Breast epithelium (tissue), 4 donors: Measurements from ENCODE around the gene WIPI1. TPM values are rescaled to one million over a fixed set of nuclear protein-coding genes. Genes with fewer than 3 reads are reported as not detected.

Experiments used
- DNase-seq, 2 donors: peaks; one replicate each; pipeline ENCODE4 v3.0.0-alpha.2; 2019; ENCODE audit warnings: low spot score in 2 of 2
- H3K27ac ChIP-seq, 2 donors: fragments of 200-600 bp; sonication (generic) in 1 of 2; one replicate each; pipeline ENCODE4 v1.5.1; 2016 to 2019; ENCODE audit warnings: mild to moderate bottlenecking in 1 of 2
- H3K27me3 ChIP-seq, 2 donors: fragments of 200-600 bp; sonication (generic) in 1 of 2; one replicate each; pipeline versions ENCODE4 v1.5.1 to v1.6.0; 2017 to 2019; ENCODE audit warnings: control low read depth in 1 of 2, mild to moderate bottlenecking in 1 of 2
- H3K36me3 ChIP-seq: fragments of 200-600 bp; one replicate; pipeline ENCODE4 v1.5.1; 2019
- H3K4me1 ChIP-seq, 2 donors: fragments of 200-600 bp; sonication (generic); one replicate each; pipeline ENCODE4 v1.5.1; 2016 to 2019; ENCODE audit warnings: control low read depth in 1 of 2
- H3K4me3 ChIP-seq, 3 donors: fragments of 200-600 bp; sonication (generic); 1 replicate in 2 of 3; 2 replicates in 1 of 3; pipeline ENCODE4 v1.5.1; 2016 to 2019; ENCODE audit warnings: mild to moderate bottlenecking in 3 of 3, moderate library complexity in 2 of 3
- H3K9me3 ChIP-seq, 2 donors: fragments of 200-600 bp; sonication (generic) in 1 of 2; one replicate each; pipeline ENCODE4 v1.5.1; 2016 to 2019; ENCODE audit warnings: control low read depth in 1 of 2
- POLR2A ChIP-seq: fragments of 450-650 bp; IDR thresholded peaks from one replicate; pipeline ENCODE4 v1.6.1; 2016; ENCODE audit warnings: antibody characterized with exemption, mild to moderate bottlenecking, moderate library complexity
- POLR2AphosphoS5 ChIP-seq, 3 donors: sonication (generic); formaldehyde crosslinking; IDR thresholded peaks; one replicate each; pipeline ENCODE4 v1.6.1; 2017; ENCODE audit warnings: antibody characterized with exemption in 3 of 3
- intact Hi-C: fragments of 100-400 bp; cut with DNase I; formaldehyde crosslinking; loops from one replicate; pipeline ENCODE4 v1.15.1; 2023; ENCODE audit warnings: low total_unique reads
- total RNA-seq, 3 donors: library from RNA; depleted of rRNA; stranded (reverse); fragments of >200 nt; gene quantifications; one replicate each; pipeline ENCODE4 v1.1.0, GENCODE V29; 2016
- TF ChIP-seq, protein P1 (sequence below), 3 donors: fragments of 450-650 bp; IDR thresholded peaks; one replicate each; pipeline ENCODE4 v1.5.1; 2016 to 2017; ENCODE audit warnings: antibody characterized with exemption in 3 of 3, mild to moderate bottlenecking in 3 of 3, moderate library complexity in 3 of 3

Gene WIPI1
- total RNA-seq, 3 donors from 2014 or later: 65.1 to 83.6 (median 70.9) TPM

DNA sequence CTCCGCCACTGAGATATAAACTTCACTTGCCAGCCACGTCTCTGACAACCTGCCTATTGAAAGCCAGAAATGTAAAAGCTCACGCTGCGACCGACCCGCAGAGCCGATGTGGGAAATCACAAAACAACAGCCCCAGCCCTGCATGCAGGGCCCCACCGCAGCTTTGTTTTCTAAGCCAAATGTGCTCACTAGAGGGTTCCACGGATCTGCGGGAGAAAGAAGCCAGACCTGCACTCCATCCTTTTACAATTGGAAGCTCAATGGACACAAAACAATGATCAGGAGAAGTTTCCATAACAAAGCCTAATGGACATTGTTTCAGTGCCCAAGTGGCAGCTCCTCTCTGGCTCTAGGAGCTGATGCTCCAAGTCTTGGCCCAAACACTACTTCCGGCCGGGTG is 33.1 kb downstream of the WIPI1 start:
- Histone ChIP-seq H3K36me3 (no peaks in the 10 kb centered on the region), H3K27me3 (no peaks in the 10 kb centered on the region), H3K9me3 (no peaks in the 10 kb centered on the region), H3K4me1 (no peaks in the 10 kb centered on the region), H3K4me3 (no peak overlapping the region), H3K27ac (no peak overlapping the region)
- TF ChIP-seq, protein P1, sequence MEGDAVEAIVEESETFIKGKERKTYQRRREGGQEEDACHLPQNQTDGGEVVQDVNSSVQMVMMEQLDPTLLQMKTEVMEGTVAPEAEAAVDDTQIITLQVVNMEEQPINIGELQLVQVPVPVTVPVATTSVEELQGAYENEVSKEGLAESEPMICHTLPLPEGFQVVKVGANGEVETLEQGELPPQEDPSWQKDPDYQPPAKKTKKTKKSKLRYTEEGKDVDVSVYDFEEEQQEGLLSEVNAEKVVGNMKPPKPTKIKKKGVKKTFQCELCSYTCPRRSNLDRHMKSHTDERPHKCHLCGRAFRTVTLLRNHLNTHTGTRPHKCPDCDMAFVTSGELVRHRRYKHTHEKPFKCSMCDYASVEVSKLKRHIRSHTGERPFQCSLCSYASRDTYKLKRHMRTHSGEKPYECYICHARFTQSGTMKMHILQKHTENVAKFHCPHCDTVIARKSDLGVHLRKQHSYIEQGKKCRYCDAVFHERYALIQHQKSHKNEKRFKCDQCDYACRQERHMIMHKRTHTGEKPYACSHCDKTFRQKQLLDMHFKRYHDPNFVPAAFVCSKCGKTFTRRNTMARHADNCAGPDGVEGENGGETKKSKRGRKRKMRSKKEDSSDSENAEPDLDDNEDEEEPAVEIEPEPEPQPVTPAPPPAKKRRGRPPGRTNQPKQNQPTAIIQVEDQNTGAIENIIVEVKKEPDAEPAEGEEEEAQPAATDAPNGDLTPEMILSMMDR (IDR thresholded peaks at IDR 0.05): no peak
- TF ChIP-seq POLR2AphosphoS5 (IDR thresholded peaks at IDR 0.05): no peak
- TF ChIP-seq POLR2A: no peak
- intact Hi-C loops: no loop called here
- no peak for DNase-seq

DNA sequence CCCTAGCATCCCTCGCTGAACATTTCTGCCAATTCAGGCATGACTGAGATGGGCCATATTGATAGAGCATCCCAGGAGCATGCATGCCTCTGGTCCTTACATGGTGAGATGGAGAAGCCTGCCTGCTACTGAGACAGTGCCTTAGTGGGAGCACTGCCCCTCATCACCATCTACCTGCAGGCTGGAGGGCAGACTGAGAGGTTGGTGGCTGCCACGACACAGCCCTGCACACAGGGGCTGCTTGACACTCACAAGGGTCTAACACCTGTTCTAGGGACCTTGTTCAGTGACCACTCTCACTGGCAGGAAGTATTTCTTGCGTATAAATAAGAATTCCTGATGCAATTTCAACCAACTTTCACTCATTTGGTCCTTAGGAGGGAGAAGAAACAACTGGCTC is 34.0 kb downstream of the WIPI1 start:
- Histone ChIP-seq H3K27ac (no peak overlapping the region), H3K4me3 (no peak overlapping the region), H3K27me3 (no peaks in the 10 kb centered on the region), H3K9me3 (no peaks in the 10 kb centered on the region), H3K4me1 (no peaks in the 10 kb centered on the region), H3K36me3 (no peaks in the 10 kb centered on the region)
- intact Hi-C loops: no loop called here
- TF ChIP-seq POLR2AphosphoS5 (IDR thresholded peaks at IDR 0.05) (no peak), POLR2A (no peak)
- no peak for DNase-seq

DNA sequence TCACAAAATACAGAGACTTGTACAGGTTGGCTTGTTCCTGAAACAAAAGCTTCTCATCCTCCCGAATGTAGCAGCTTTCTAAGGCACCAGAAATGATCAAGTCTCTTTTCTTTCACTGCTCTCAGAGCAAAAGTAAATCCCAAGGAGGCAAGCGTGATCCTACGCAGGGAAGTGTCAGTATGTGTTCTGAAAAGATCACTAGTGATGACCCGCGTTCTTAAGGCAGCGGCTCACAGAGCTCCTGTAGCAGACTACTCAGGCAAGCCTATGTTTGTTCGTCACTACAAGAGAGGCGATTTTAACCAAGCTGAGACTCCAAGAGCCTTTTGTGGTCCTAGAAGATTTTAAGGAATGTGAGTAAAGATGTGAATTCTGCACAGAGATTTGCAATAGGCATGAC is 34.5 kb downstream of the WIPI1 start:
- H3K27me3 ChIP-seq: no peaks in the 10 kb centered on the region
- no peak overlapping the region for H3K4me3 ChIP-seq
- H3K9me3 ChIP-seq: no peaks in the 10 kb centered on the region
- intact Hi-C loops: no loop called here
- TF ChIP-seq POLR2AphosphoS5 (IDR thresholded peaks at IDR 0.05) (no peak), POLR2A (no peak)
- TF ChIP-seq, protein P1 (IDR thresholded peaks at IDR 0.05): no peak
- no peaks in the 10 kb centered on the region for H3K36me3 ChIP-seq
- no peaks in the 10 kb centered on the region for H3K4me1 ChIP-seq
- no peak for DNase-seq
- H3K27ac ChIP-seq: no peak overlapping the region

DNA sequence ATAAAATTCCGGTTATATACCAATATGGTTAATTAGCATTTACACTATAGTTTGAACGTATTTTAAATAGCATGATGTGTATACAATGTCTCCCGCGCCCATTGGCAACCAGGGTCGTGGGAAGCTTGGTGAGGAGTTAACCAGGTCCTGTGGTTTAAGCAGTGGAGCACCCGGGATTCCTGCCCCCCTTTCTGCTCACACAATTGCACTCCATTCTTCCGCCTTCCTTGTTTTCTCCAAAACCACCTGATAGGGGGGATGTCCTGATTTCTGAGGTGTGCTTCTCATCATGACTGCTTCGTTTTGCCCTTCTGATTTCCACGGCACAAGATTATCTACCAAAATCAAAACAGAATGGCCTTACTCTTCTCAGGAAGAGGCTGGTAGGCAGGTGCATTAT is 35.8 kb downstream of the WIPI1 start:
- DNase-seq: no peak

DNA sequence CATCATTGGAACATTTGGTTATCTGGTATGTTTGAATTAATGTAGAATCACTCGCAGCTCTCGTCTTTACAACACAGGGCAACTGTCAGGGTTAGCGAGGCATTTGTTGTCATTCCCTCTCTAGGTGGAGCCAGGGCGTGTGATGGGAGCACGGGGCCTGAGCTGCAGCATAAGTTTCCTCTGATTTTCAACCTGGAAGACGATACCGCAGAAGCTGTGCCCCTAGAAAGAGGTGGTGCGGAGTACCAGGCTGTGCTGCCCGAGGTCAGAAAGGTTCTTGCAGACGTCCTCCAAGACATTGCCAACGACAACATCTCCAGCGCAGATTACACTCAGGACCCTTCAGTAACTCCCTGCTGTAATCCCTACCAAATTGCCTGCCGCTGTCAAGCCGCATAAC is 37.2 kb downstream of the WIPI1 start:
- Histone ChIP-seq H3K9me3 (peaks cover 4 to 20% of the 10 kb centered on the region in 2 donors), H3K27me3 (no peaks in the 10 kb centered on the region), H3K36me3 (no peaks in the 10 kb centered on the region), H3K4me3 (no peak overlapping the region), H3K27ac (no peak overlapping the region), H3K4me1 (no peaks in the 10 kb centered on the region)
- intact Hi-C loops: no loop called here
- no peak for DNase-seq
- TF ChIP-seq, protein P1 (IDR thresholded peaks at IDR 0.05): no peak
- no peak for TF ChIP-seq POLR2AphosphoS5 (IDR thresholded peaks at IDR 0.05)
- TF ChIP-seq POLR2A: no peak

More for the DNA sequence above, 35.8 kb downstream of the WIPI1 start:
- H3K36me3 ChIP-seq: no peaks in the 10 kb centered on the region
- no peak for TF ChIP-seq POLR2AphosphoS5 (IDR thresholded peaks at IDR 0.05)
- TF ChIP-seq, protein P1 (IDR thresholded peaks at IDR 0.05): no peak
- no peak for TF ChIP-seq POLR2A
- peaks cover under 1 to 6% of the 10 kb centered on the region in 2 donors for H3K9me3 ChIP-seq
- H3K4me1 ChIP-seq: no peaks in the 10 kb centered on the region
- H3K27me3 ChIP-seq: no peaks in the 10 kb centered on the region
- no peak overlapping the region for H3K27ac ChIP-seq
- intact Hi-C loops: no loop called here
- H3K4me3 ChIP-seq: no peak overlapping the region

DNA sequence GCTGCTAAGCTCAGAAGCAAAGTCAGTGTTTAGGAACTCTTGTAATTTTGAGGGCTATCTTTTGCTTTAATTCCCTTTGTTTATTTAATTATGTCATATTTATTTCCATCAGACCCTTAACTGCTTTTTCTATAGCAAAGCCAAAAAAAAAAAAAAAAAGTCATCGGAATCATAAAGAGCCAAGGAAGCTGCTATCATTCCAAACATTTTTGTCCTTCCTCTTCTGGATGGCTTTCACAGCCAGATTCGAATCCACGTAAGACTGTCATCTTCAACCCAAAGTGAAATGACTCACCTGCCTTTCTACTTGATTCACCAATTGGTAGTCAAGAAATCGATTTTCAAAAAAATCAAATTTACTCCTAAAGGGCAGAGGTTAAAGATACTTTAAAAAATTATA is 38.4 kb downstream of the WIPI1 start:
- TF ChIP-seq POLR2AphosphoS5 (IDR thresholded peaks at IDR 0.05) (no peak), POLR2A (no peak)
- TF ChIP-seq, protein P1 (IDR thresholded peaks at IDR 0.05): no peak
- intact Hi-C loops: no loop called here

More for the DNA sequence above, 38.4 kb downstream of the WIPI1 start:
- no peaks in the 10 kb centered on the region for H3K4me1 ChIP-seq
- no peaks in the 10 kb centered on the region for H3K27me3 ChIP-seq
- peaks cover 4 to 29% of the 10 kb centered on the region in 2 donors for H3K9me3 ChIP-seq
- H3K36me3 ChIP-seq: no peaks in the 10 kb centered on the region
- no peak overlapping the region for H3K27ac ChIP-seq
- DNase-seq: no peak
- H3K4me3 ChIP-seq: no peak overlapping the region
